ENCODE results near the gene PPP1R1C.

Gene PPP1R1C

GRCh38 chr2:181972431-181973170, 13.1 kb upstream of the PPP1R1C start:
- DNase-seq = no peak

DNA sequence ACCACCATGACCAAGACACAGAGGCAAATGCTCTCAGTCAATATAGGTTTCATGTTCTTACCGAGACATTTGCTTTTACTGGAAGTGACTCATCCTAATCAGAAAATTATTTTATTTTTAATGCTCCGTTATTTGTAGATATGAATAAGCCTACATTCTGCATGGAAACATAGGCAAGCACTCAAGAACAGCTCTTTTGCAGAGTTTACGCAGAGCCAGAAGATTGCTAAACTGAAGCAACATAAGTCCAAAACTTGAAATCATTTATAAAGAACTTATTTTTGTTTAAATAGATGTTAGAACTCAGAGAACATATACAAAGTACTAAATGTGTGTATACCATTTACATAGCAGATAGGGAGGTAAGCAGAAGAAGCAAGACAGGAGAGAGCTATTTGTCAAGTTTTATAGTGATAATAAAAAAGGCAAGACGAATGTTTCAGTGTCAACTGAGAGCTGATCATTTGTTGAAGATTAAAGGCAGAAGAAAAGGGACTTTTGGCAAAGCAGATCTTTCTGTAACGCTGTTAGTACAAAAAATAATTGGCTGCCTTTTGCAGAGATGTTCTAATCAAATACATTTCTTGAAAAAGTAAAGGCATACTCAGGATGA, 12.4 kb upstream of the PPP1R1C start:
- no peak for DNase-seq

- no peak for DNase-seq
Measured at GRCh38 chr2:181977661-181978350, 7.8 kb upstream of the PPP1R1C start.

- DNase-seq = no peak
Measured at GRCh38 chr2:181978351-181979150, 7.1 kb upstream of the PPP1R1C start.

DNA sequence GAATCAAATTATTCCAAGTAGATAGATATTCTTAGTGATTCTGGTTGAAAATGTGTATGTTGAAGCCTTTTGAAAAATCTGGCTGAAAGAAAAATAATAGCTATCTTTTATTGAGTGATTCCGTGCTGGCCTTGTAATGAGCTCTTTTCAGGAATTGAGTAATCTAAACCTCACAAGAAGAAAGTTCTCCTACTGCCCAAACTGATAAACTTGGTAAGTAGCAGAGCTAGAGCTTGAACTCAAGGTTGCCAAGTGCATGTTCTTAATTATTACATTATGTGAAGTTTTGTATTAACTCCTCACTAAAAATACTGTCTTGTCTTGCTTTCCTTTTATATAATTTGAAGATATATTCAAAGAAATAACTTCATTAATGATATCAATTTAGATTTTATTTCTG, 1.6 kb upstream of the PPP1R1C start:
- DNase-seq = no peak

DNA sequence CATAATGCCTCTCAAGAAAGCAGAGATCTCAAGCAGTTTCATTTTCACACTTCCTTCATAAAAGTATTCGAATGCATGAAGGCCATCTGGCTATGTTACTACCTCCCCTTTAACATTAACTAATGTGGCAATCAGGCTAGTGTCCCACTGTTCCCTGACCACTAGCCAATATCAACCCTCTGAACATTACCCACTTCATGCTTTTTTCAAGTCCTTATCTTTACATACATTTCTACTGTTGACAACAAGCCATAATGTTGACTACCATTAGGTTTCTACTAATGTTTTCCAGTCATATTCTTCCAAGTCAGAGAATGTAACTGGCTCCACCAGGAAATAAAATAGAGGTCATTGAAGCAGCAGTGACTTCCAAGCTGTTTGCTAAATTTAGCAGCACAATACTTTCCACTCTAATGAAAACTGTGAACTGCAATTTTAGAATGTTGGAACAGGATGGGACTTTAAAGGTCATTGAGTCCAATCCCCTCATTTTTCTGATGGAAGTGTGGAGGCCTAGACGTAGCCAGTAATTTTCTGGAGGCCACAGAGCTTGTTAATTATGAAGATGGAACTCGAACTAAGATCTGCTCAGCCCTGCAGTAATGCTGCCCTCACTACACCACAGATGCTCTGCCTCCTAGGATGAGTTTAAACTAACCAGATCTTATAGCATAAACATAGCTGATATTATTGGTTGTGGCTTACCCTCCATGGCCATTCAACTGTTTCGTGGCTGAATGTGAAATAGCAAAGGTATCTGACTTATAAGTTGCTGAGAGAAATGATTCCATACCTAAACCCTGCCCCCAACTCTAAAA, 630 bp upstream of the PPP1R1C start:
- no peak for DNase-seq

GRCh38 chr2:181988154-181988924, 2.7 kb downstream of the PPP1R1C start:
- DNase-seq = no peak

- DNase-seq = no peak
Measured at GRCh38 chr2:181989099-181989498, 3.4 kb downstream of the PPP1R1C start.

DNA sequence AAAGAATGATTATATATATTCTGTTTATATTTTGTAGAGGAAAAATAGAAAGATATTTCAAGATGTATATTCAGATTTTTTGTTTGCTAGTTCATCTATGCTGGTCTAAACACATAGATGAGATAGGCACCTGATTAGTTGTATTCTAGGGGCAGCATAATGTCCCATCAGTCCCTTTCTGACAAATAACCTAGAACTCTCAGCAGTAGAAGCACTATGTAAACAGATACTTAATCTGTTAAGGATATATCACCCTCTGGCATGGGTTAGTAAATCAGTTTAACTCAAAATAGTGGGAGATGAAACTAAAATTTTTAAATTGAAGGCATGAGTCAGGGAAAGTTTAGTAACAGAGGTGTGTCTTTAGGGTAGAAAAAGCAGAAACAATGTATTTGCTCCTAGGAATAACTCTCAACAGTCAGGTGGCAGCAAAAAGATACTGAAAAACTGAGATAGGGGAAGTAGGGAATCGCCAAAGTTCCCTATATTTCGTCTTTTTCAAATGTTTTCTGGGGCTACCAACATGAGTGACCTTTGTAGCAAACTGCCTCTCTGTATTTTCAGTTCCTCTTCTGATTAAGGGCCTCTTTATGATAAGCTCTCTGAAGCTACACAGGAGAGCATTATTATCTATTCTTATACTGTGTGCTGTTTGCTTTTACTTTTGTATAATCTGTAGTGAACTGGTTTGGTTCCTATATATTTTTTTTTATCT, 5.7 kb downstream of the PPP1R1C start:
- peak; percentile 7 for DNase-seq

GRCh38 chr2:181992776-181993175, 7.1 kb downstream of the PPP1R1C start:
- DNase-seq = no peak

GRCh38 chr2:181995289-181995688, 9.6 kb downstream of the PPP1R1C start:
- no peak for DNase-seq

- DNase-seq = peak; percentile 41
Measured at GRCh38 chr2:181998041-181998835, 12.6 kb downstream of the PPP1R1C start.

DNA sequence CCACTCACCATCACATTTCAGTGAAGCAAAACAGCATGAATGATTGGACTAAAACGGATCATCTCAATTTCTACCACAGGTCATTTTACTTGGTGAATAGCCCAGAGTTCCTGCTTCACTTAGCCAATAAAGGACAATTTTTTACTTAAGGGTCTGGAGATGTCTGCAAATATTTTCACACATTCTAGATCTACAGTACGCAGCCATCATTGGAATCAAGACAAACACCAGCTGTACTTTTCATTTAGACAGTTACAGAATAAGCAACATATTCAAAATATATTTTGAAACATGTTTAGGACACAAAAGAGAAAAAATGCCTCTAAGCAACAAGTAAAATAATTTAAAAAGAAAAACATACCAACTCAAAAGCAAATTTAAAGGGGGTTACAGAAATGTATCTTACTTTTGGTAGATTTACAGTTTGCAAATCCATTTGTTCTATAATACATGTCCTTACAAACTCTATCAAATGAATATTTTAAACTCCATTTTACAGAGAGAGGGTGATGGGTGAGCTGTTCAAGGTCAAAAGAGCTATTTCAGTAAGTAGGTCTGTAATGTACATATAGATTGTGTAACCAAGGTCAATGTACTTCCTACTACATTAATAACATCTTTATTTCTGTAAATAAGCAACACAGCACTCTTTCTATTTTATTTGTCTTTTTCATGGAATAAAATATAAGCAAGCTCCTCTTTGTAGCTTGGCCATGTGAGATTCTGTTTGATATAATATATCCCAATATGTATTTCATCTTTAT, 13.4 kb downstream of the PPP1R1C start:
- no peak for DNase-seq

DNA sequence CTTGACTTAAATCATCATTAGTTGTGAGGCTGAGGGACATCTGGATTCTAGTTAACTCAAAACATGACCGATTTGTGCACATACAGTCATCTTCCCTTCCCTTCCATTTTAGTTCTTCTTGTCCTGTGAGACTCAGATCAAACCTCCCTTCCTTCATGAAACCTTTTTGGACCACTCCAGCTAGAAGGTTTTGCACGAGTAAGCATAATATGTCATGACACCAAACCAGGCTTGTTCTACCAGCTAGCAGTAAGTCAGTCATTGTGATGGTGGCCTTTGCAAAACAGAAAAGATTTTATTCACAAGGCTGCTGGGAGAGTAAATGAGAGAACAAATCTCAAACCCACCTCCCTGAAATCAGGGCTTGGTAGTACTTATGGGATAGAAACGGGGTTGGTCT, 14.3 kb downstream of the PPP1R1C start:
- DNase-seq = no peak

DNA sequence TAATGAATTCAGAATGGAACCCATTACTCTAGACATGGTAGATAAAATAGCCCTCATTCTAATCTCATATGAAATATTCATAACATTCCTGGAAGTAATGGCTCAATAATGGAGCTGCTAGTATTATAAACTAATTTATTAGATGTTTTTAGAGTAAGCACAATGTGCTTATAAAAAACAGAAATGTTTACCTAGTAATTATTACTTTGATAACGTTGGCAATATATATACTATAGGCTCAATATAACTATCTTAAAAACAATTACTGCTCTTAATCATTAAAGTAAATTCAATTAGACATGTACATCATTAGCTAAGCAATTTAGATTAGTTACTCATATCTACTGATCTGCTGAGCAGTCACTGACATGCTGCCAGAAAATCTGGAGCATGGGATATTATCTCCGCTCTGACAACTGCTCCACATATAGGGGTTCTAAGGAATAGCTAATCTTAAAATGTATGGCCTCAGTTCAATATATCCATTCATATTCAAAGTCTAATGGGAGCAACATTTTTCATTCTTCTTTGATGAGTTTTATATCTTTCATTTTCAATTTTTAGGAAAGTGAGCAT, 19.4 kb downstream of the PPP1R1C start:
- no peak for DNase-seq

DNA sequence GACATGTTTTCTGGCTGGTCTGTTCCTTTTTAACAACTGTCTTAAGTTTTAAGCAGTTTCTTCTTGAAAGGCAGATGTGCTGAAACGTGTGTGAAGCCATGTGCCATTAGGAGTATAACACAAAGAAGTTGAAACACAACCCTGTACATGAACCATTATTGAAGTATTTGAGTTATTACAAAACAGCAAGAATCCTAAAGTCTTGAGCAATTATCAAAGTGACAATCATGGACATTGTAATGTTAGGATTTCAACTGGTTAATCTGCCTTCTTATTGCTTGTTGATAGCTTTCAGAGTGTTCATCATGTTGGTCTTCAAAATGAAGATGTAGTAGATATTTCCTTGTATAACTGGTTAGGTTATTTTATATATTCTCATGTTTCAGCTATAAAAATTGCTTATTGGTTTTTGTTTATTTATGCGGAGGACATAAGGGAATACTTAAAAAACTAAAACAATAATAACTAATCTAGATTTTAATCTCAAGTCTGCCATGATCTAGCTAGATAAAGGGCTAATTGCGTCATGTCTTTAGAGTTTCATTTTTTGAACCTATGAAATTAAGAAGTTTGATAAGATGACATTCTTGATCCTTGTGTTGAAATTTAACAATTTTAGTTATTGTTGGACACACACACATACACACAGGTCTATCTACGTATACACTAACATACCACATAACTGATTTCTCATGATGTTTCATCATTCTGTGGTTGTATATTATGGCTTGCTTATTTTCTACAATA, 21.1 kb downstream of the PPP1R1C start:
- peak; percentile 2 for DNase-seq

DNA sequence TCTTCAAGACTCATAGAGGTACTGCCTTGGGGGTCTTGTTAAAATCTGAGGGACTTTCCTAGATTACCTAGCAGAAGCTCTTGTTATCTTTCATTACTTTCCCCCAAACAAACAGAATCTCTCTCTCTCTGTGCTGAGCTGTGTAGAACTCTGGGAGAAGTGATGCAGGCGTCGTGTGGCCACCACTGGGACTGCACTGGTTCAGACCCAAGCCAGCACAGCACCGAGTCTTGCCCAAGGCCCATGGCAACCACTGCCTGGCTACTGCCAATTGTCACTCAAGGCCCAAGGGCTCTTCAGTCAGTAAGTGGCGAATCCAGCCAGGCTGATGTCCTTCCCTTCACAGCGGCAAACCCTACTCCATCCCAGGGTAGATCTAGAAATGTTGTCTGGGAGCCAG, 28.6 kb downstream of the PPP1R1C start:
- DNase-seq = no peak

Data from hematopoietic multipotent progenitor cell treated with erythropoietin and hydrocortisone succinate and interleukin-3 and kit ligand, for 6 days (in vitro differentiated cells).